B cell (primary cell): ENCODE results near the gene IRF7. TPM values are rescaled to one million over a fixed set of nuclear protein-coding genes. Genes with fewer than 3 reads are reported as not detected.

ENCODE experiments used
- ATAC-seq: fragments of 200-7000 bp; cut with Tn5 transposase; one replicate; pipeline ENCODE4 v1.10.0; 2021; ENCODE audit warnings: low read depth, mild to moderate bottlenecking, moderate number of reproducible peaks, moderate library complexity
- CTCF ChIA-PET: fragments of 350-600 bp; sonication (Branson Sonifier 250); formaldehyde crosslinking; loops from one replicate; lab custom pipeline; 2021; ENCODE audit warnings: antibody characterized with exemption, inconsistent platforms; lab: Charles Lee
- POLR2A ChIA-PET: fragments of 350-600 bp; sonication (Branson Sonifier 250); formaldehyde crosslinking; loops from one replicate; lab custom pipeline; 2021; ENCODE audit warnings: antibody characterized with exemption; lab: Charles Lee
- DNase-seq: peaks from one replicate; pipeline ENCODE4 v3.0.0; 2013
- H2AFZ ChIP-seq: 2 replicates; pipeline ENCODE4 v1.6.1; 2012; ENCODE audit warnings: mild to moderate bottlenecking, low read depth, low read length; ENCODE audit not compliant: insufficient read depth, poor library complexity, severe bottlenecking
- H3K27ac ChIP-seq, 2 donors: 1 replicate in 1 of 2; 2 replicates in 1 of 2; pipeline ENCODE4 v1.5.1; 2012 to 2013; ENCODE audit warnings: low read length in 2 of 2, mild to moderate bottlenecking in 2 of 2, moderate library complexity in 1 of 2
- H3K27me3 ChIP-seq, 4 experiments: fragments of 200-600 bp in 1 of 4; sonication (generic) in 1 of 4; replicated peaks in 1 of 4; 1 replicate in 2 of 4; 2 replicates in 2 of 4; pipeline versions ENCODE4 v1.6.1 to v1.7.0; 2013 to 2016; ENCODE audit warnings: low read length in 3 of 4, mild to moderate bottlenecking in 2 of 4, mixed read lengths in 1 of 4, moderate library complexity in 1 of 4; ENCODE audit not compliant: insufficient read depth in 4 of 4, control insufficient read depth in 3 of 4; ENCODE audit errors: control extremely low read depth in 1 of 4
- H3K36me3 ChIP-seq, 2 experiments: replicated peaks in 1 of 2; 1 replicate in 1 of 2; 2 replicates in 1 of 2; pipeline versions ENCODE4 v1.6.1 to v1.7.1; 2013; ENCODE audit warnings: low read length in 1 of 2; ENCODE audit not compliant: insufficient read depth in 2 of 2, control insufficient read depth in 1 of 2; ENCODE audit errors: control extremely low read depth in 1 of 2, extremely low read depth in 1 of 2
- H3K4me1 ChIP-seq, 2 donors: fragments of 200-600 bp in 1 of 2; sonication (generic) in 1 of 2; 1 replicate in 1 of 2; 2 replicates in 1 of 2; pipeline versions ENCODE4 v1.5.1 to v1.6.1; 2013 to 2017; ENCODE audit warnings: low read length in 2 of 2; ENCODE audit not compliant: control insufficient read depth in 2 of 2, insufficient read depth in 2 of 2
- H3K4me2 ChIP-seq: replicated peaks from 2 replicates; pipeline ENCODE3; 2012; ENCODE audit warnings: mild to moderate bottlenecking, low read depth, low read length; ENCODE audit not compliant: poor library complexity, severe bottlenecking
- H3K4me3 ChIP-seq, 5 experiments: fragments of 200-600 bp in 1 of 5; sonication (generic) in 1 of 5; 1 replicate in 3 of 5; 2 replicates in 2 of 5; pipeline versions ENCODE4 v1.5.1 to v1.7.0; 2011 to 2016; ENCODE audit warnings: low read length in 4 of 5, mild to moderate bottlenecking in 4 of 5, low read depth in 2 of 5, control low read depth in 1 of 5, moderate library complexity in 1 of 5; ENCODE audit not compliant: insufficient read depth in 1 of 5; ENCODE audit errors: control extremely low read depth in 1 of 5, extremely low read depth in 1 of 5
- H3K79me2 ChIP-seq: fragments of 200-600 bp; sonication (generic); one replicate; pipeline ENCODE4 v1.6.0; 2016; ENCODE audit warnings: low read length; ENCODE audit not compliant: control insufficient read depth, insufficient read depth
- H3K9ac ChIP-seq: fragments of 200-600 bp; sonication (generic); 2 replicates; pipeline ENCODE4 v1.6.1; 2017; ENCODE audit warnings: mild to moderate bottlenecking, low read length, moderate library complexity
- H3K9me3 ChIP-seq, 3 donors: one replicate each; pipeline versions ENCODE4 v1.6.1 to v1.7.1; 2013; ENCODE audit warnings: low read length in 2 of 3; ENCODE audit not compliant: control insufficient read depth in 2 of 3, insufficient read depth in 1 of 3; ENCODE audit errors: control extremely low read depth in 1 of 3
- H4K20me1 ChIP-seq: 2 replicates; pipeline ENCODE4 v1.6.0; 2012; ENCODE audit warnings: mild to moderate bottlenecking, low read length; ENCODE audit not compliant: insufficient read depth, control insufficient read depth, poor library complexity, severe bottlenecking
- H3K27ac Mint-ChIP-seq: one replicate; pipeline ENCODE4 v1.8.0; 2021; ENCODE audit warnings: mixed read lengths
- H3K27me3 Mint-ChIP-seq: one replicate; pipeline ENCODE4 v1.8.0; 2021; ENCODE audit warnings: mixed read lengths
- H3K4me1 Mint-ChIP-seq: one replicate; pipeline ENCODE4 v1.8.0; 2021; ENCODE audit warnings: mixed read lengths
- H3K4me3 Mint-ChIP-seq: one replicate; pipeline ENCODE4 v1.8.0; 2021; ENCODE audit warnings: mixed read lengths
- H3K9me3 Mint-ChIP-seq: one replicate; pipeline ENCODE4 v1.8.0; 2022; ENCODE audit warnings: mixed read lengths; ENCODE audit not compliant: insufficient read depth
- EZH2 ChIP-seq: IDR thresholded peaks from 2 replicates; pipeline ENCODE4 v1.6.1; 2012; ENCODE audit warnings: borderline replicate concordance, low read depth, mild to moderate bottlenecking, moderate library complexity, low read length; ENCODE audit not compliant: insufficient read depth, poor library complexity, severe bottlenecking
- WGBS: methylation state at CpG from one replicate; pipeline ENCODE4 v1.1.5; 2013; ENCODE audit warnings: missing lambda C conversion rate; ENCODE audit not compliant: insufficient coverage; 5-methylcytosine and 5-hydroxymethylcytosine counted together
- intact Hi-C: fragments of 100-400 bp; cut with micrococcal nuclease; formaldehyde crosslinking; loops from one replicate; pipeline ENCODE4 v1.10.0; 2022
- polyA plus RNA-seq: library from polyadenylated mRNA; depleted of rRNA; stranded (reverse); fragments of >200 nt; gene quantifications from 2 replicates; pipeline ENCODE4 v1.2.3, GENCODE V29; 2012
- total RNA-seq, 2 donors: library from RNA; stranded (reverse); fragments of 120-200 nt in 1 of 2; gene quantifications; 1 replicate in 1 of 2; 2 replicates in 1 of 2; pipeline versions ENCODE4 v1.2.3 to v1.2.4, GENCODE V29; 2013 to 2022
- TF ChIP-seq, protein P1 (sequence below): fragments of 200-600 bp; IDR thresholded peaks from one replicate; pipeline ENCODE4 v1.8.0; 2022; ENCODE audit warnings: antibody characterized with exemption, mild to moderate bottlenecking

The IRF7 gene
- total and polyA plus RNA-seq, 2 donors (not counting 1 experiment from before 2014, with no cell fraction given), result 136 to 184 TPM

DNA sequence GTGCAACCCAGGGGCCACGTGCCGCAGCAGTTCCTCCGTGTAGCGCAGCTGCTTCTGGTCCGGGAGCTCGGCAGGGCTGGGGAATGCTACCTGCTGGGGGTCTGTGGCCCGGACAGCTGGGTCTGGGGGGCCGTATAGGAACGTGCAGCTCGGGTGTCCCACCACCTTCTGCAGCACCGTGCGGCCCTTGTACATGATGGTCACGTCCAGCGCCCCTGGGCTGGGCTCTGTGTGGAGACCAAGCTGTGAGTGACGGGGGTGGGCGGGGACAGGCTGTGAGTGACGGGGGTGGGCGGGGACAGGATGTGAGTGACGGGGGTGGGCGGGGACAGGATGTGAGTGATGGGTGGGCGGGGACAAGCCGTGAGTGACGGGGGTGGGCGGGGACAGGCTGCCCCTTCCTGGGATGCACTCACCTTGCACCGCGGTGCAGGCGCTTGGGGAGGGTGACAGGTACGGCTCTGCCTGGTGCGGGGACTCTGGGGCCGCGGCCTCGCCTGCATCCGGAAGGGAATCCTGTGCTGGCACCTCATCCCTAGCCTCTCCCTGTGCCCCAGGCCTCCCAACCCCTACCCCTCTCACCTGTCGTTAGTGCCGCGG is 2.3 kb downstream of the IRF7 start:
- ChIA-PET CTCF (interaction anchor here (1.4 to 1.7 kb wide), 2 partner anchors 59 to 96 kb away, joined by 3 to 5 read pairs; no protein-coding TSS in a partner anchor), POLR2A (interaction anchor here (0.6 to 2.0 kb wide), 2 partner anchors 37 to 219 kb away, joined by 4 to 8 read pairs; partner anchors contain the start of genes CD151 and PHRF1)
- Histone ChIP-seq H3K36me3 (peaks cover 0 to 51% of the 10 kb centered on the region in 2 experiments), H3K9ac (no peak overlapping the region), H3K27ac (peak overlapping the region in 1 of 2 donors; percentile 59), H2AFZ (no peak overlapping the region), H3K27me3 (no peaks in the 10 kb centered on the region), H3K9me3 (no peaks in the 10 kb centered on the region), H3K4me1 (peaks cover 18 to 35% of the 10 kb centered on the region in 2 donors), H3K4me2 (peak overlapping the region; percentile 90), H3K4me3 (no peak overlapping the region), H3K79me2 (peaks cover 6% of the 10 kb centered on the region), H4K20me1 (peaks cover 66% of the 10 kb centered on the region)
- intact Hi-C loops, result loop anchor here (10.0 kb wide), 1 partner anchor 111 kb away; no protein-coding TSS in a partner anchor
- DNase-seq, result peak; percentile 71
- Mint-ChIP-seq H3K9me3 (no peaks in the 10 kb centered on the region), H3K27ac (no peak overlapping the region), H3K4me3 (no peak overlapping the region), H3K4me1 (peaks cover 17% of the 10 kb centered on the region), H3K27me3 (no peaks in the 10 kb centered on the region)
- TF ChIP-seq, protein P1, sequence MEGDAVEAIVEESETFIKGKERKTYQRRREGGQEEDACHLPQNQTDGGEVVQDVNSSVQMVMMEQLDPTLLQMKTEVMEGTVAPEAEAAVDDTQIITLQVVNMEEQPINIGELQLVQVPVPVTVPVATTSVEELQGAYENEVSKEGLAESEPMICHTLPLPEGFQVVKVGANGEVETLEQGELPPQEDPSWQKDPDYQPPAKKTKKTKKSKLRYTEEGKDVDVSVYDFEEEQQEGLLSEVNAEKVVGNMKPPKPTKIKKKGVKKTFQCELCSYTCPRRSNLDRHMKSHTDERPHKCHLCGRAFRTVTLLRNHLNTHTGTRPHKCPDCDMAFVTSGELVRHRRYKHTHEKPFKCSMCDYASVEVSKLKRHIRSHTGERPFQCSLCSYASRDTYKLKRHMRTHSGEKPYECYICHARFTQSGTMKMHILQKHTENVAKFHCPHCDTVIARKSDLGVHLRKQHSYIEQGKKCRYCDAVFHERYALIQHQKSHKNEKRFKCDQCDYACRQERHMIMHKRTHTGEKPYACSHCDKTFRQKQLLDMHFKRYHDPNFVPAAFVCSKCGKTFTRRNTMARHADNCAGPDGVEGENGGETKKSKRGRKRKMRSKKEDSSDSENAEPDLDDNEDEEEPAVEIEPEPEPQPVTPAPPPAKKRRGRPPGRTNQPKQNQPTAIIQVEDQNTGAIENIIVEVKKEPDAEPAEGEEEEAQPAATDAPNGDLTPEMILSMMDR, result no peak
- TF ChIP-seq EZH2, result no peak
- WGBS, result 92% methylated on average over 17 of the region's 36 CpGs
- ATAC-seq, result no peak

DNA sequence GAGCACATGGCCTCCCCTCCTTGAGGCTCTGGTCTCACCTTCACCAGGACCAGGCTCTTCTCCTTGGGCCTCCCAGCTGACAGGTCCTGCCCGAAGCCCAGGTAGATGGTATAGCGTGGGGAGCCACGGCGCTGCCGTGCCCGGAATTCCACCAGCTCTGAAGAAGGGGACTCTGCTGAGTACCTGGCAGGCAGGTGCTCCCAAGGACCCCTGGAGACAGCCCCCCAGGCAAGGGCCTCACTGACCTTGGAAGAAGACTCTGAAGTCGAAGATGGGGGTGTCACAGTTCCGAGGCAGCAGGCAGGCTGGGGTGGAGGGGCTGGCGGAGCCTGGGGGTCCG is 2.8 kb downstream of the IRF7 start:
- H4K20me1 ChIP-seq, result peaks cover 71% of the 10 kb centered on the region
- Mint-ChIP-seq H3K9me3 (no peaks in the 10 kb centered on the region), H3K4me3 (no peak overlapping the region), H3K27me3 (no peaks in the 10 kb centered on the region), H3K27ac (no peak overlapping the region), H3K4me1 (peaks cover 17% of the 10 kb centered on the region)
- TF ChIP-seq, protein P1, result no peak
- no peak for TF ChIP-seq EZH2
- ATAC-seq (no peak), DNase-seq (no peak)
- H3K9me3 ChIP-seq, result no peaks in the 10 kb centered on the region
- H3K27me3 ChIP-seq, result no peaks in the 10 kb centered on the region
- no peak overlapping the region for H3K4me2 ChIP-seq
- peaks cover 18 to 35% of the 10 kb centered on the region in 2 donors for H3K4me1 ChIP-seq
- H3K4me3 ChIP-seq, result no peak overlapping the region
- peaks cover 0 to 57% of the 10 kb centered on the region in 2 experiments for H3K36me3 ChIP-seq
- over 99% methylated on average over 10 of the region's 10 CpGs for WGBS
- H3K27ac ChIP-seq, result peak overlapping the region in 1 of 2 donors; percentile 59
- no peak overlapping the region for H2AFZ ChIP-seq
- peaks cover 6% of the 10 kb centered on the region for H3K79me2 ChIP-seq
- intact Hi-C loops, result loop anchor here (10.0 kb wide), 1 partner anchor 112 kb away; no protein-coding TSS in a partner anchor
- ChIA-PET CTCF (interaction anchor here (1.4 to 1.7 kb wide), 2 partner anchors 58 to 95 kb away, joined by 3 to 5 read pairs; no protein-coding TSS in a partner anchor), POLR2A (interaction anchor here (0.6 to 2.0 kb wide), 2 partner anchors 37 to 220 kb away, joined by 4 to 8 read pairs; partner anchors contain the start of genes CD151 and PHRF1)
- H3K9ac ChIP-seq, result no peak overlapping the region
